Fibroblast of the conjunctiva (primary cell): ENCODE measurements around the gene HERPUD1.

ENCODE experiments used
- DNase-seq: peaks from one replicate; pipeline ENCODE4 v3.0.0-alpha.2; 2010; ENCODE audit warnings: low read depth

The HERPUD1 gene

GRCh38 chr16:56936491-56936890 is 4.5 kb downstream of the HERPUD1 start:
- peak; percentile 53 for DNase-seq

- no peak for DNase-seq
These were observed 5.0 kb downstream of the HERPUD1 start for GRCh38 chr16:56936950-56937349.

- no peak for DNase-seq
These were observed 6.9 kb downstream of the HERPUD1 start for GRCh38 chr16:56938664-56939513.

GRCh38 chr16:56939801-56940200 is 7.9 kb downstream of the HERPUD1 start:
- no peak for DNase-seq

- no peak for DNase-seq
These were observed 9.2 kb downstream of the HERPUD1 start for GRCh38 chr16:56941092-56941491.

GRCh38 chr16:56941856-56942331 is 10.0 kb downstream of the HERPUD1 start:
- no peak for DNase-seq

- no peak for DNase-seq
These were observed 11.9 kb downstream of the HERPUD1 start for GRCh38 chr16:56943761-56944375.

- no peak for DNase-seq
These were observed 13.3 kb downstream of the HERPUD1 start for GRCh38 chr16:56944954-56945839.

- DNase-seq: no peak
These were observed 14.0 kb downstream of the HERPUD1 start for GRCh38 chr16:56945847-56946527.

GRCh38 chr16:56946767-56947603 is 15.0 kb downstream of the HERPUD1 start:
- no peak for DNase-seq

GRCh38 chr16:56947604-56947995 is 15.7 kb downstream of the HERPUD1 start:
- DNase-seq: no peak

- DNase-seq: no peak
These were observed 16.3 kb downstream of the HERPUD1 start for GRCh38 chr16:56948234-56948633.

GRCh38 chr16:56950051-56950450 is 18.1 kb downstream of the HERPUD1 start:
- DNase-seq: no peak

- DNase-seq: no peak
These were observed 18.5 kb downstream of the HERPUD1 start for GRCh38 chr16:56950455-56950854.

- DNase-seq: no peak
These were observed 19.2 kb downstream of the HERPUD1 start for GRCh38 chr16:56950881-56951771.

GRCh38 chr16:56953006-56953405 is 21.1 kb downstream of the HERPUD1 start:
- no peak for DNase-seq

GRCh38 chr16:56956076-56956475 is 24.1 kb downstream of the HERPUD1 start:
- no peak for DNase-seq

GRCh38 chr16:56956756-56957155 is 24.8 kb downstream of the HERPUD1 start:
- no peak for DNase-seq

GRCh38 chr16:56960681-56961281 is 28.8 kb downstream of the HERPUD1 start:
- no peak for DNase-seq
